K562 (cell line): ENCODE measurements around the gene ITPR3. TPM values are rescaled to one million over a fixed set of nuclear protein-coding genes. Genes with fewer than 3 reads are reported as not detected.
A peak's percentile ranks its signal among the peaks of the same experiment; 100 is the strongest.

Source experiments
- ATAC-seq: fragments of 200-7000 bp; cut with Tn5 transposase; 3 replicates; pipeline ENCODE4 v1.9.1; 2020; ENCODE audit warnings: moderate library complexity
- BruUV-seq: library from RNA; stranded (reverse); fragments of 400-500 nt; replicated peaks from 2 replicates; lab custom pipeline; 2021; lab: Mats Ljungman, UMichigan
- CTCF ChIA-PET: fragments of 300-600 bp; formaldehyde crosslinking; extraction: SDS; loops from one replicate; lab custom pipeline; 2021; ENCODE audit warnings: low intra/inter-chr PET ratio; lab: Yijun Ruan, JAX
- POLR2A ChIA-PET: fragments of 300-600, 350-650 bp; sonication (Branson Sonifier 250); formaldehyde crosslinking; extraction: SDS; loops from one replicate; lab custom pipeline; 2021; ENCODE audit warnings: antibody characterized with exemption, inconsistent platforms; lab: Yijun Ruan, JAX
- DNase-seq, 4 experiments: peaks; one replicate each; pipeline versions ENCODE4 v3.0.0 to v3.0.0-alpha.2; 2011 to 2018; ENCODE audit warnings: low spot score in 3 of 4, mixed read lengths in 3 of 4; ENCODE audit errors: extremely low read depth in 1 of 4
- FAIRE-seq: peaks from 2 replicates; lab custom pipeline; 2011; peaks lifted over from hg19 to GRCh38; lab: Jason Lieb, UNC
- H2AFZ ChIP-seq: 2 replicates; pipeline ENCODE4 v1.6.0; 2011; ENCODE audit warnings: low read depth, low read length, control low read depth, inconsistent platforms
- H3K27ac ChIP-seq: fragments of 200-600 bp; 3 replicates; pipeline ENCODE4 v1.8.0; 2011; ENCODE audit warnings: low read depth, mild to moderate bottlenecking, control low read depth, inconsistent platforms, low read length, moderate library complexity, mixed read lengths; ENCODE audit errors: extremely low read depth
- H3K27me3 ChIP-seq, 2 experiments: fragments of 300-600 bp in 1 of 2; 2 replicates in 1 of 2; 3 replicates in 1 of 2; pipeline versions ENCODE4 v1.6.0 to v1.8.0; 2011; ENCODE audit warnings: inconsistent platforms in 2 of 2, low read length in 2 of 2, mild to moderate bottlenecking in 1 of 2, mixed read lengths in 1 of 2, moderate library complexity in 1 of 2; ENCODE audit not compliant: control insufficient read depth in 2 of 2, insufficient read depth in 2 of 2
- H3K36me3 ChIP-seq: fragments of 300-600 bp; 3 replicates; pipeline ENCODE4 v1.8.0; 2011; ENCODE audit warnings: mild to moderate bottlenecking, low read length, inconsistent platforms; ENCODE audit not compliant: control insufficient read depth, insufficient read depth
- H3K4me1 ChIP-seq, 2 experiments: fragments of 200-600 bp in 1 of 2; replicated peaks in 1 of 2; 2 replicates in 1 of 2; 3 replicates in 1 of 2; pipeline versions ENCODE4 v1.5.1 to v1.8.0; 2011; ENCODE audit warnings: inconsistent platforms in 2 of 2, low read length in 2 of 2, mild to moderate bottlenecking in 1 of 2, mixed read lengths in 1 of 2, moderate library complexity in 1 of 2; ENCODE audit not compliant: control insufficient read depth in 2 of 2, insufficient read depth in 2 of 2
- H3K4me2 ChIP-seq: 2 replicates; pipeline ENCODE4 v1.6.1; 2011; ENCODE audit warnings: low read length, control low read depth, inconsistent platforms, mixed read lengths; ENCODE audit not compliant: insufficient read depth
- H3K4me3 ChIP-seq: fragments of 200-600 bp; sonication (generic), shearing (Covaris generic); 2 replicates; pipeline ENCODE4 v1.5.1; 2016; ENCODE audit warnings: control low read depth, inconsistent platforms
- H3K79me2 ChIP-seq: fragments of 200-600 bp; 3 replicates; pipeline ENCODE4 v1.8.0; 2011; ENCODE audit warnings: low read length, inconsistent platforms; ENCODE audit not compliant: control insufficient read depth, insufficient read depth
- H3K9ac ChIP-seq, 2 experiments: 2 replicates each; pipeline versions ENCODE4 v1.6.0 to v1.6.1; 2011; ENCODE audit warnings: low read depth in 2 of 2, low read length in 2 of 2, control low read depth in 1 of 2, inconsistent platforms in 1 of 2, mild to moderate bottlenecking in 1 of 2, mixed read lengths in 1 of 2; ENCODE audit not compliant: insufficient read depth in 1 of 2
- H3K9me1 ChIP-seq: one replicate; pipeline ENCODE4 v1.6.0; 2011; ENCODE audit warnings: inconsistent platforms, mild to moderate bottlenecking, low read length, moderate library complexity; ENCODE audit not compliant: control insufficient read depth, insufficient read depth
- H3K9me3 ChIP-seq: replicated peaks from 2 replicates; pipeline ENCODE4 v1.5.1; 2011; ENCODE audit warnings: low read depth, low read length, inconsistent platforms; ENCODE audit not compliant: control insufficient read depth, insufficient read depth
- H4K20me1 ChIP-seq: replicated peaks from 2 replicates; pipeline ENCODE4 v1.6.1; 2011; ENCODE audit warnings: low read length, inconsistent platforms, mixed read lengths; ENCODE audit not compliant: control insufficient read depth, insufficient read depth
- CREB3L1 ChIP-seq: fragments of 450-650 bp; IDR thresholded peaks from 2 replicates; pipeline ENCODE4 v1.6.1; 2014; ENCODE audit warnings: low read depth, mild to moderate bottlenecking, moderate library complexity, borderline replicate concordance
- CREBBP ChIP-seq: IDR thresholded peaks from one replicate; pipeline ENCODE4 v1.6.1; 2012; ENCODE audit warnings: low read depth, mild to moderate bottlenecking, control low read depth, inconsistent platforms, low read length
- ELK1 ChIP-seq: sonication (generic); formaldehyde crosslinking; IDR thresholded peaks from 2 replicates; pipeline ENCODE4 v1.8.1; 2022; ENCODE audit warnings: missing genetic modification reagents
- JUN ChIP-seq, 2 experiments: sonication (generic) in 1 of 2; formaldehyde crosslinking in 1 of 2; IDR thresholded peaks; 2 replicates each; pipeline versions ENCODE4 v1.6.1 to v1.8.0; 2012 to 2022; ENCODE audit warnings: borderline replicate concordance in 2 of 2, mild to moderate bottlenecking in 2 of 2, improper control_type of control experiment in 1 of 2, low read depth in 1 of 2, low read length in 1 of 2, missing genetic modification reagents in 1 of 2
- MTA3 ChIP-seq: fragments of 450-650 bp; formaldehyde crosslinking; IDR thresholded peaks from 2 replicates; pipeline ENCODE4 v1.6.1; 2017; ENCODE audit warnings: mild to moderate bottlenecking, borderline replicate concordance
- NELFE ChIP-seq: IDR thresholded peaks from 2 replicates; pipeline ENCODE4 v1.6.1; 2011; ENCODE audit warnings: mild to moderate bottlenecking; ENCODE audit not compliant: insufficient read depth, insufficient read length
- PHF21A ChIP-seq: fragments of 450-650 bp; IDR thresholded peaks from 2 replicates; pipeline ENCODE4 v1.6.1; 2017; ENCODE audit warnings: low read depth, borderline replicate concordance
- POLR2AphosphoS5 ChIP-seq: IDR thresholded peaks from 2 replicates; pipeline ENCODE4 v1.6.1; 2011; ENCODE audit warnings: mild to moderate bottlenecking, low read depth, low read length, moderate library complexity; ENCODE audit not compliant: control insufficient read depth, insufficient read depth
- PTRF ChIP-seq: fragments of 450-650 bp; IDR thresholded peaks from 2 replicates; pipeline ENCODE4 v1.6.1; 2016; ENCODE audit warnings: mild to moderate bottlenecking, missing genetic modification characterization, missing compliant biosample characterization
- RBM17 ChIP-seq: fragments of 200-400 bp; formaldehyde crosslinking; IDR thresholded peaks from 2 replicates; pipeline ENCODE4 v1.6.1; 2017; ENCODE audit warnings: low read depth, mild to moderate bottlenecking, low read length, borderline replicate concordance
- RNF219 ChIP-seq: fragments of 250-450 bp; sonication (Bioruptor Pico); IDR thresholded peaks from 2 replicates; pipeline ENCODE4 v1.5.0; 2022; ENCODE audit warnings: mild to moderate bottlenecking
- ZNF140 ChIP-seq: fragments of 250-450 bp; sonication (Bioruptor Pico); IDR thresholded peaks from 2 replicates; pipeline ENCODE4 v1.8.0; 2021; ENCODE audit warnings: moderate library complexity, mild to moderate bottlenecking, inconsistent platforms
- ZNF764 ChIP-seq: fragments of 250-450 bp; sonication (Bioruptor Pico); IDR thresholded peaks from 2 replicates; pipeline ENCODE4 v1.4.0; 2020; ENCODE audit warnings: low read depth, mild to moderate bottlenecking, moderate library complexity
- WGBS: fragments of 100-300 bp; shearing (Covaris generic); methylation state at CpG from one replicate; pipeline ENCODE4 v1.1.6; 2016; ENCODE audit warnings: low coverage, mixed read lengths; ENCODE audit not compliant: insufficient coverage; ENCODE audit errors: missing lambda C conversion rate; 5-methylcytosine and 5-hydroxymethylcytosine counted together
- in situ Hi-C: fragments of 300-500 bp; cut with MboI; formaldehyde crosslinking; loops from 4 replicates; pipeline ENCODE4 v1.15.0; 2018; ENCODE audit warnings: inconsistent platforms, mixed read lengths
- intact Hi-C: fragments of 100-400 bp; cut with micrococcal nuclease; formaldehyde crosslinking; loops from 2 replicates; pipeline ENCODE4 v1.14.2; 2022
- polyA plus RNA-seq, 8 experiments: library from polyadenylated mRNA; depleted of rRNA in 4 of 8; stranded (reverse) in 5 of 8; unstranded in 3 of 8; fragments of >200 nt; fragmentation: Nextera tagmentation in 2 of 8; fragmentation: Illumina TruSeq in 1 of 8; extraction: Ambion mirVana in 2 of 8; extraction: Trizol in 1 of 8; gene quantifications; 2 replicates each; pipeline versions ENCODE4 v1.2.1 to v1.2.3, GENCODE V29; 2011 to 2014; ENCODE audit warnings: inconsistent platforms in 1 of 8, missing spikeins in 1 of 8
- total RNA-seq, 7 experiments: library from RNA; depleted of rRNA in 6 of 7; stranded (reverse); fragments of >200 nt in 6 of 7; fragmentation: Illumina TruSeq in 2 of 7; extraction: Trizol in 2 of 7; gene quantifications; 2 replicates each; pipeline versions ENCODE4 v1.2.1 to v1.2.3, GENCODE V29; 2011 to 2021; ENCODE audit warnings: low replicate concordance in 1 of 7

The ITPR3 gene
- total and polyA plus RNA-seq, 9 of the 15 experiments (the other 6 are each of a cell fraction or from before 2014, with no cell fraction given), result 0.39 to 35.7 (median 13.2) TPM

GRCh38 chr6:33664506-33665057, 43.5 kb downstream of the ITPR3 start:
- no peaks in the 10 kb centered on the region for H3K9me1 ChIP-seq
- no TSS peak for BruUV-seq
- ChIA-PET POLR2A (interaction anchor here (1.0 kb wide), 1 partner anchor 10 kb away, joined by 3 read pairs; no protein-coding TSS in a partner anchor), CTCF (no interaction called here)
- H2AFZ ChIP-seq, result no peak overlapping the region
- no peak for DNase-seq
- H4K20me1 ChIP-seq, result no peaks in the 10 kb centered on the region; the same call in 1 of the 2 replicates
- in situ Hi-C loops, result no loop called here
- H3K79me2 ChIP-seq, result no peaks in the 10 kb centered on the region
- WGBS, result 84% methylated on average over 13 of the region's 17 CpGs
- peaks cover 68% of the 10 kb centered on the region for H3K36me3 ChIP-seq
- H3K4me2 ChIP-seq, result no peak overlapping the region
- ATAC-seq, result no peak
- no peaks in the 10 kb centered on the region for H3K9me3 ChIP-seq
- H3K4me1 ChIP-seq, result peaks cover 0 to 15% of the 10 kb centered on the region in 2 experiments; a peak in 3 of 5 replicates
- FAIRE-seq, result no peak
- intact Hi-C loops, result no loop called here
- H3K4me3 ChIP-seq, result no peak overlapping the region
- H3K9ac ChIP-seq, result 0 out of 4 replicates have a peak overlapping the region, but pooled peaks of 1 of the 2 experiments have one; percentile 14
- no peak overlapping the region for H3K27ac ChIP-seq
- no peaks in the 10 kb centered on the region for H3K27me3 ChIP-seq
- TF ChIP-seq CREBBP, result no peak
- no peak for TF ChIP-seq MTA3
- no peak for TF ChIP-seq ZNF764 (CRISPR knock-in tag)
- no peak for TF ChIP-seq POLR2AphosphoS5
- no peak for TF ChIP-seq PHF21A
- TF ChIP-seq NELFE, result no peak
- no peak for TF ChIP-seq ELK1 (CRISPR knock-in tag)
- no peak for TF ChIP-seq ZNF140
- no peak for TF ChIP-seq JUN (IDR thresholded peaks at IDR 0.05; ENCODE audit: borderline replicate concordance, low read depth, low read length)
- no peak for TF ChIP-seq JUN (CRISPR knock-in tag; IDR thresholded peaks at IDR 0.05; ENCODE audit: borderline replicate concordance)
- TF ChIP-seq CREB3L1, result no peak
- TF ChIP-seq PTRF (tag), result no peak
- no peak for TF ChIP-seq RBM17
- no peak for TF ChIP-seq RNF219 (CRISPR knock-in tag)
